OCI-LY1 (cell line): ENCODE data around the gene HDAC11.

Experiments used
- CTCF ChIP-seq: fragments of 200-600 bp; sonication (generic), shearing (Covaris generic); IDR thresholded peaks from 2 replicates; pipeline ENCODE4 v1.5.1; 2017; ENCODE audit warnings: mild to moderate bottlenecking, antibody characterized with exemption, low read length, moderate library complexity, mixed read lengths
- EZH2 ChIP-seq: fragments of 200-600 bp; sonication (generic), shearing (Covaris generic); IDR thresholded peaks from 2 replicates; pipeline ENCODE4 v1.8.0; 2017; ENCODE audit warnings: borderline replicate concordance, mixed run types, mild to moderate bottlenecking, antibody characterized with exemption, low read length, moderate library complexity, mixed read lengths

GRCh38 chr3:13465236-13465873 lies 14.8 kb upstream of the HDAC11 start:
- TF ChIP-seq CTCF = no peak
- no peak for TF ChIP-seq EZH2
